GM12878 (cell line): Measurements from ENCODE around the gene ATP2C2. TPM values are rescaled to one million over a fixed set of nuclear protein-coding genes. Genes with fewer than 3 reads are reported as not detected.

ENCODE experiments used
- ATAC-seq: fragments of 200-7000 bp; cut with Tn5 transposase; 3 replicates; pipeline ENCODE4 v1.9.1; 2020; ENCODE audit warnings: mild to moderate bottlenecking, moderate library complexity
- BruUV-seq: library from RNA; stranded (reverse); fragments of 400-500 nt; replicated peaks from 2 replicates; lab custom pipeline; 2021; lab: Mats Ljungman, UMichigan
- CTCF ChIA-PET: fragments of 300-600 bp; sonication (Branson Sonifier 250); formaldehyde crosslinking; extraction: SDS; loops from one replicate; lab custom pipeline; 2021; ENCODE audit warnings: inconsistent platforms; lab: Yijun Ruan, JAX
- POLR2A ChIA-PET: fragments of 350-600 bp; formaldehyde crosslinking; extraction: SDS; loops from one replicate; lab custom pipeline; 2021; ENCODE audit warnings: inconsistent platforms; lab: Charles Lee
- RAD21 ChIA-PET: fragments of 300-600 bp; sonication (Branson Sonifier 250); formaldehyde crosslinking; loops from one replicate; lab custom pipeline; 2023; ENCODE audit warnings: antibody characterized with exemption; ENCODE audit not compliant: unreplicated experiment; lab: Charles Lee
- SMC1A ChIA-PET: fragments of 300-600 bp; sonication (Branson Sonifier 250); formaldehyde crosslinking; loops from one replicate; lab custom pipeline; 2023; ENCODE audit not compliant: unreplicated experiment, uncharacterized antibody; lab: Charles Lee
- DNase-seq: peaks from one replicate; pipeline ENCODE4 v3.0.0-alpha.2; 2011; ENCODE audit warnings: low read depth, low spot score
- FAIRE-seq: peaks from 3 replicates; lab custom pipeline; 2011; peaks lifted over from hg19 to GRCh38; lab: Jason Lieb, UNC
- H2AFZ ChIP-seq: 2 replicates; pipeline ENCODE4 v1.6.0; 2011; ENCODE audit warnings: low read depth, low read length, control low read depth; ENCODE audit not compliant: control insufficient read depth
- H3K27ac ChIP-seq: 2 replicates; pipeline ENCODE4 v1.5.1; 2011; ENCODE audit warnings: control low read depth; ENCODE audit not compliant: control insufficient read depth, insufficient read depth
- H3K27me3 ChIP-seq, 2 experiments: replicated peaks in 1 of 2; 2 replicates each; pipeline versions ENCODE4 v1.6.0 to v1.6.1; 2011; ENCODE audit warnings: low read length in 1 of 2; ENCODE audit not compliant: control insufficient read depth in 2 of 2, insufficient read depth in 2 of 2
- H3K36me3 ChIP-seq, 2 experiments: 2 replicates each; pipeline ENCODE4 v1.5.1; 2011; ENCODE audit warnings: low read length in 1 of 2; ENCODE audit not compliant: control insufficient read depth in 2 of 2, insufficient read depth in 2 of 2
- H3K4me1 ChIP-seq: 2 replicates; pipeline ENCODE4 v1.6.1; 2011; ENCODE audit warnings: mild to moderate bottlenecking, low read length, moderate library complexity, mixed read lengths; ENCODE audit not compliant: control insufficient read depth, insufficient read depth
- H3K4me2 ChIP-seq: 2 replicates; pipeline ENCODE4 v1.6.0; 2011; ENCODE audit warnings: control low read depth; ENCODE audit not compliant: control insufficient read depth, insufficient read depth
- H3K4me3 ChIP-seq: fragments of 200-600 bp; sonication (generic); 2 replicates; pipeline ENCODE4 v1.5.1; 2016
- H3K79me2 ChIP-seq: 2 replicates; pipeline ENCODE4 v1.6.0; 2011; ENCODE audit warnings: low read length; ENCODE audit not compliant: control insufficient read depth, insufficient read depth
- H3K9ac ChIP-seq: 2 replicates; pipeline ENCODE4 v1.8.0; 2011; ENCODE audit warnings: low read length, control low read depth, mixed read lengths; ENCODE audit not compliant: control insufficient read depth, insufficient read depth
- H3K9me3 ChIP-seq: replicated peaks from 3 replicates; pipeline ENCODE4 v1.5.1; 2011; ENCODE audit warnings: mild to moderate bottlenecking, low read length; ENCODE audit not compliant: control insufficient read depth, insufficient read depth
- H4K20me1 ChIP-seq: 2 replicates; pipeline ENCODE4 v1.6.0; 2011; ENCODE audit not compliant: control insufficient read depth, insufficient read depth
- RAD51 ChIP-seq: fragments of 450-650 bp; IDR thresholded peaks from 2 replicates; pipeline ENCODE4 v1.6.1; 2016; ENCODE audit warnings: moderate library complexity, mild to moderate bottlenecking, inconsistent platforms
- SMC3 ChIP-seq: IDR thresholded peaks from 2 replicates; pipeline ENCODE4 v1.6.1; 2011; ENCODE audit warnings: low read length, improper control_type of control experiment, borderline replicate concordance
- SUPT20H ChIP-seq: IDR thresholded peaks from 2 replicates; pipeline ENCODE4 v1.6.1; 2011; ENCODE audit warnings: low read depth, mild to moderate bottlenecking, low read length, moderate library complexity, borderline replicate concordance; ENCODE audit not compliant: control insufficient read depth
- ZBTB33 ChIP-seq: fragments of 450-650 bp; IDR thresholded peaks from 2 replicates; pipeline ENCODE4 v1.6.1; 2017; ENCODE audit warnings: mild to moderate bottlenecking
- WGBS: methylation state at CpG from one replicate; pipeline ENCODE4 v1.1.6; 2016; ENCODE audit warnings: low lambda C conversion rate; ENCODE audit not compliant: insufficient replicate concordance, insufficient coverage; ENCODE audit errors: missing lambda C conversion rate; 5-methylcytosine and 5-hydroxymethylcytosine counted together
- in situ Hi-C: fragments of 300-500 bp; cut with MboI; formaldehyde crosslinking; loops from 9 replicates; pipeline ENCODE4 v1.14.3; 2018; ENCODE audit warnings: mixed read lengths
- intact Hi-C: fragments of 100-400 bp; cut with micrococcal nuclease; formaldehyde crosslinking; loops from one replicate; pipeline ENCODE4 v1.14.2; 2022; ENCODE audit not compliant: unreplicated experiment
- polyA plus RNA-seq, 11 experiments: library from polyadenylated mRNA; depleted of rRNA in 4 of 11; unstranded in 6 of 11; stranded (reverse) in 5 of 11; fragments of >200 nt; fragmentation: Nextera tagmentation in 4 of 11; fragmentation: Illumina TruSeq in 1 of 11; extraction: Ambion mirVana in 4 of 11; extraction: Trizol in 1 of 11; gene quantifications; 1 replicate in 1 of 11; 2 replicates in 10 of 11; pipeline versions ENCODE4 v1.2.1 to v1.2.3, GENCODE V29; 2011 to 2016; ENCODE audit warnings: inconsistent platforms in 2 of 11, missing spikeins in 2 of 11, low read depth in 1 of 11
- total RNA-seq, 4 experiments: library from RNA; depleted of rRNA in 3 of 4; stranded (reverse); fragments of >200 nt in 3 of 4; fragmentation: Illumina TruSeq in 1 of 4; extraction: Trizol in 1 of 4; gene quantifications; 2 replicates each; pipeline versions ENCODE4 v1.2.1 to v1.2.3, GENCODE V29; 2013 to 2021
- TF ChIP-seq, protein P1 (sequence below): fragments of 450-650 bp; IDR thresholded peaks from 2 replicates; pipeline ENCODE4 v1.6.1; 2016; ENCODE audit warnings: mild to moderate bottlenecking, moderate library complexity, borderline replicate concordance
- TF ChIP-seq, protein P2 (sequence below): fragments of 450-650 bp; conservative IDR thresholded peaks from 2 replicates; pipeline ENCODE4 v1.6.1; 2017; ENCODE audit warnings: mild to moderate bottlenecking, moderate library complexity
- TF ChIP-seq, protein P3 (sequence below): fragments of 450-650 bp; IDR thresholded peaks from 2 replicates; pipeline ENCODE4 v1.6.1; 2016; ENCODE audit warnings: mild to moderate bottlenecking

Gene ATP2C2
- total and polyA plus RNA-seq, 10 of the 15 experiments (the other 5 are each of a cell fraction or from before 2014, with no cell fraction given): 0.05 to 0.19 TPM; not detected in 8

- RAD21 ChIA-PET: no interaction called here
- Histone ChIP-seq H3K36me3 (no peaks in the 10 kb centered on the region), H4K20me1 (no peaks in the 10 kb centered on the region), H3K27me3 (no peaks in the 10 kb centered on the region; a peak in 1 of 4 replicates), H3K27ac (no peak overlapping the region), H3K9me3 (no peaks in the 10 kb centered on the region; the same call in 2 of the 3 replicates), H3K4me1 (no peaks in the 10 kb centered on the region), H3K4me2 (no peak overlapping the region), H3K4me3 (no peak overlapping the region), H3K9ac (no peak overlapping the region), H3K79me2 (no peaks in the 10 kb centered on the region), H2AFZ (no peak overlapping the region)
- BruUV-seq: no TSS peak
- POLR2A ChIA-PET: no interaction called here
- CTCF ChIA-PET: no interaction called here
- ATAC-seq (no peak), FAIRE-seq (no peak), DNase-seq (no peak)
- SMC1A ChIA-PET: no interaction called here
- intact Hi-C loops: no loop called here
- 45% methylated on average over 15 of the region's 15 CpGs for WGBS
- TF ChIP-seq SMC3 (no peak), SUPT20H (no peak), ZBTB33 (no peak), RAD51 (no peak)
- TF ChIP-seq, protein P1, sequence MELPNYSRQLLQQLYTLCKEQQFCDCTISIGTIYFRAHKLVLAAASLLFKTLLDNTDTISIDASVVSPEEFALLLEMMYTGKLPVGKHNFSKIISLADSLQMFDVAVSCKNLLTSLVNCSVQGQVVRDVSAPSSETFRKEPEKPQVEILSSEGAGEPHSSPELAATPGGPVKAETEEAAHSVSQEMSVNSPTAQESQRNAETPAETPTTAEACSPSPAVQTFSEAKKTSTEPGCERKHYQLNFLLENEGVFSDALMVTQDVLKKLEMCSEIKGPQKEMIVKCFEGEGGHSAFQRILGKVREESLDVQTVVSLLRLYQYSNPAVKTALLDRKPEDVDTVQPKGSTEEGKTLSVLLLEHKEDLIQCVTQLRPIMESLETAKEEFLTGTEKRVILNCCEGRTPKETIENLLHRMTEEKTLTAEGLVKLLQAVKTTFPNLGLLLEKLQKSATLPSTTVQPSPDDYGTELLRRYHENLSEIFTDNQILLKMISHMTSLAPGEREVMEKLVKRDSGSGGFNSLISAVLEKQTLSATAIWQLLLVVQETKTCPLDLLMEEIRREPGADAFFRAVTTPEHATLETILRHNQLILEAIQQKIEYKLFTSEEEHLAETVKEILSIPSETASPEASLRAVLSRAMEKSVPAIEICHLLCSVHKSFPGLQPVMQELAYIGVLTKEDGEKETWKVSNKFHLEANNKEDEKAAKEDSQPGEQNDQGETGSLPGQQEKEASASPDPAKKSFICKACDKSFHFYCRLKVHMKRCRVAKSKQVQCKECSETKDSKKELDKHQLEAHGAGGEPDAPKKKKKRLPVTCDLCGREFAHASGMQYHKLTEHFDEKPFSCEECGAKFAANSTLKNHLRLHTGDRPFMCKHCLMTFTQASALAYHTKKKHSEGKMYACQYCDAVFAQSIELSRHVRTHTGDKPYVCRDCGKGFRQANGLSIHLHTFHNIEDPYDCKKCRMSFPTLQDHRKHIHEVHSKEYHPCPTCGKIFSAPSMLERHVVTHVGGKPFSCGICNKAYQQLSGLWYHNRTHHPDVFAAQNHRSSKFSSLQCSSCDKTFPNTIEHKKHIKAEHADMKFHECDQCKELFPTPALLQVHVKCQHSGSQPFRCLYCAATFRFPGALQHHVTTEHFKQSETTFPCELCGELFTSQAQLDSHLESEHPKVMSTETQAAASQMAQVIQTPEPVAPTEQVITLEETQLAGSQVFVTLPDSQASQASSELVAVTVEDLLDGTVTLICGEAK: no peak
- TF ChIP-seq, protein P2, sequence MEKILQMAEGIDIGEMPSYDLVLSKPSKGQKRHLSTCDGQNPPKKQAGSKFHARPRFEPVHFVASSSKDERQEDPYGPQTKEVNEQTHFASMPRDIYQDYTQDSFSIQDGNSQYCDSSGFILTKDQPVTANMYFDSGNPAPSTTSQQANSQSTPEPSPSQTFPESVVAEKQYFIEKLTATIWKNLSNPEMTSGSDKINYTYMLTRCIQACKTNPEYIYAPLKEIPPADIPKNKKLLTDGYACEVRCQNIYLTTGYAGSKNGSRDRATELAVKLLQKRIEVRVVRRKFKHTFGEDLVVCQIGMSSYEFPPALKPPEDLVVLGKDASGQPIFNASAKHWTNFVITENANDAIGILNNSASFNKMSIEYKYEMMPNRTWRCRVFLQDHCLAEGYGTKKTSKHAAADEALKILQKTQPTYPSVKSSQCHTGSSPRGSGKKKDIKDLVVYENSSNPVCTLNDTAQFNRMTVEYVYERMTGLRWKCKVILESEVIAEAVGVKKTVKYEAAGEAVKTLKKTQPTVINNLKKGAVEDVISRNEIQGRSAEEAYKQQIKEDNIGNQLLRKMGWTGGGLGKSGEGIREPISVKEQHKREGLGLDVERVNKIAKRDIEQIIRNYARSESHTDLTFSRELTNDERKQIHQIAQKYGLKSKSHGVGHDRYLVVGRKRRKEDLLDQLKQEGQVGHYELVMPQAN: no peak
- TF ChIP-seq, protein P3, sequence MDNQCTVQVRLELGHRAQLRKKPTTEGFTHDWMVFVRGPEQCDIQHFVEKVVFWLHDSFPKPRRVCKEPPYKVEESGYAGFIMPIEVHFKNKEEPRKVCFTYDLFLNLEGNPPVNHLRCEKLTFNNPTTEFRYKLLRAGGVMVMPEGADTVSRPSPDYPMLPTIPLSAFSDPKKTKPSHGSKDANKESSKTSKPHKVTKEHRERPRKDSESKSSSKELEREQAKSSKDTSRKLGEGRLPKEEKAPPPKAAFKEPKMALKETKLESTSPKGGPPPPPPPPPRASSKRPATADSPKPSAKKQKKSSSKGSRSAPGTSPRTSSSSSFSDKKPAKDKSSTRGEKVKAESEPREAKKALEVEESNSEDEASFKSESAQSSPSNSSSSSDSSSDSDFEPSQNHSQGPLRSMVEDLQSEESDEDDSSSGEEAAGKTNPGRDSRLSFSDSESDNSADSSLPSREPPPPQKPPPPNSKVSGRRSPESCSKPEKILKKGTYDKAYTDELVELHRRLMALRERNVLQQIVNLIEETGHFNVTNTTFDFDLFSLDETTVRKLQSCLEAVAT: no peak
- in situ Hi-C loops: no loop called here
Measured at GRCh38 chr16:84360170-84360569, 8.2 kb upstream of the ATP2C2 start.
